Left lobe of liver (tissue), 2 donors: ENCODE results near the gene SPTY2D1. TPM values are rescaled to one million over a fixed set of nuclear protein-coding genes. Genes with fewer than 3 reads are reported as not detected.

Experiments
- ATAC-seq: fragments of 200-7000 bp; cut with Tn5 transposase; one replicate; pipeline ENCODE4 v1.9.1; 2020; ENCODE audit warnings: mild to moderate bottlenecking, moderate library complexity
- DNase-seq: peaks from one replicate; pipeline ENCODE4 v3.0.0-alpha.2; 2020; ENCODE audit warnings: low spot score
- total RNA-seq: library from RNA; stranded (reverse); gene quantifications from one replicate; pipeline ENCODE4 v1.2.1, GENCODE V29; 2021
- donor health status: DM: no; HTN: no; CAD: no; lungs with moderate emphysema.
- donor health status: DM: no; HTN: yes; CAD: no.

SPTY2D1 gene
- total RNA-seq, 1 donor from 2014 or later: 6.8 TPM

DNA sequence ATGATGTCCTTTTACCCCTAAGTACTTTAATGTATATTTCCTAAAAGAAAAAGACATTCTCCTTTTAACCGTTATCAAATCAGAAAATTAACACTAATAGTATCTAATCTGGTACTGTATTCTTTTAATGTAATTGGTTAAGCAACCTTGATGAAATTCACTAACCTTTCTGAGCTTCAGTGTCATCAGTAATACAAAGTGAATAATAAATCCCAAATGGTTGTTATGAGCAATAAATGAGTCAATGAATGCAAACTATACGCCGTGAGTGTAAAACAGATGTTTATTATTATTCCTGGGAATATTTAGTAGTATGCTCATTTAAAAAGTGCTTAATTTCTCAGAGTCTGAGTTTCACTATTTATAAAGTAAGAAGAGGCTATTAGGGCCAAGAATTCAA lies 67.1 kb downstream of the SPTY2D1 start:
- no peak for DNase-seq
- ATAC-seq: no peak

DNA sequence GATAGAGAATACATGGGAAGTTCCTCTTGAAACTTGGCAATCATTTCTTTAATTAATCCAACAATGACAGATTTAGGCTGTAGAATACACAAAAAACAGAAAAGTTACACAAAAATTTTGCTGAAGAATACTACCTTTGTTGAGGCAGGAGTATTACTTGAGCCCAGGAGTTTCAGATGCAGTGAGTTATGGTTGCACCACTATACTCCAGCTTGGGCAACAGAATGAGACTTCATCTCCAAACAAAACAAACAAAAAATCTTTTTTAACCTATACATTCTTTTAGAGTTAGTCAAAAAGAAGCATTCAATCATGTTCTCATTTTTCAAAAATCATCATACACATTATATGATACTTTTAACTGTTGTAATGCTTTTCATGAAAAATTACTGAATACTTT lies 67.7 kb downstream of the SPTY2D1 start:
- ATAC-seq (no peak), DNase-seq (no peak)

DNA sequence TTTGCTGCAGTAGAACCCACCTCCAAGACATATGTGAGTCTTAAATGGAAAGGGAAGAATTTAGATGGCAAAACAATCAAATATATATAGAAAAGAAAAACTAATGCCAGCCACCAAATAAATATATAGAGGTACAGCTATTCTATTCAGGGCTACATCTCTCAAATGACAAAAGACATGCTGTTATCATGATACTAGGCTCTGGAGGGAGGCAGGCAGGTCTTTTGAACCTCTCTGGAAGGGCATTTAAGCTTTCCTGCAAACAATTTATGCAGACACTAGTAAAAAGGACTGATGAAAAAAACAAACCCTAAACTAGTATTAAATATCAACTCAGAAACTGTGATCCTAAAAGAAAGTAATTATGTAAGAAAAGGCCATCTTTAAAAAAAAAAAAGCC lies 70.0 kb downstream of the SPTY2D1 start:
- ATAC-seq (no peak), DNase-seq (no peak)

DNA sequence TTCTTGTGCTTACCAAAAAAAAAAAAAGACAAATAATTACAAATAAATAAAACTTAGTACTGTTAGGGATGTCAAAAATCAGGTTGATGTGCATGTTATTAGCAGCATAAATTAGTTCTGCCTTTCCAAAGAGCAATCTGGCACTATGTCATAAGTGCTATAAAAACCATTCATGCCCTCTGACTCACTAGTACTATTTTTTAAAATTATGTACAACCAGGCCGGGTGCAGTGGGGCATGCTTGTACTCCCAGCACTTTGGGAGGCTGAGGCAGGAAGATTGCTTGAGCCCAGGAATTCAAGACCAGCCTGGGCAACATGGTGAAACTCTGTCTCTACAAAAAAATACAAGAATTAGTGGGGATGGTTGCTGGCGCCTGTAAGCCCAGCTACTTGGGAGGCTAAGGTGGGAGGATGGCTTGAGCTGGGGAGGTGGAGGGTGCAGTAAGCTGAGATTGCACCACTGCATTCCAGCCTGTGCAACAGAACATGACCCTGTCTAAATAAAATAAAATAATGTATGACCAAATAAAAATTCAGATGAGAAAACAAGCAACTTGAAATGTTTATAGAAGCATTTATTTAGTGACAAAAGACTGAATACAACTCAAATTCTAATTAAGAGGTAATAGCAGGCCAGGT lies 70.9 kb downstream of the SPTY2D1 start:
- ATAC-seq (no peak), DNase-seq (no peak)

Other genes with a start within 250 kb of the SPTY2D1 start
- 450 TPM for gene LDHA, start 239.8 kb downstream of the SPTY2D1 start, total RNA-seq
- not detected for gene LDHC, start 222.0 kb downstream of the SPTY2D1 start, total RNA-seq
- gene LDHAL6A, start 178.5 kb downstream of the SPTY2D1 start, total RNA-seq: not detected
- 16.8 TPM for gene TSG101, start 107.4 kb downstream of the SPTY2D1 start, total RNA-seq
- gene UEVLD, start 45.6 kb downstream of the SPTY2D1 start, total RNA-seq: 8.2 TPM
- 1.2 TPM for gene MISFA, start 34.6 kb downstream of the SPTY2D1 start, total RNA-seq
- 5.3 TPM for gene TMEM86A, start 64.4 kb upstream of the SPTY2D1 start, total RNA-seq
- 0.13 TPM for gene IGSF22, start 91.8 kb upstream of the SPTY2D1 start, total RNA-seq
- gene PTPN5, start 157.5 kb upstream of the SPTY2D1 start, total RNA-seq: not detected